Measurements from ENCODE around the gene ADGRE1.

- no peak for TF ChIP-seq CTCF (IDR thresholded peaks at IDR 0.05)
- TF ChIP-seq EZH2phosphoT487 (IDR thresholded peaks at IDR 0.05): no peak
- no peak for TF ChIP-seq EZH2 (IDR thresholded peaks at IDR 0.05)
These were observed 21.5 kb upstream of the ADGRE1 start for GRCh38 chr19:6865849-6866248.

Data from neural progenitor cell (in vitro differentiated cells).